MM.1S (cell line): Measurements from ENCODE around the gene TSSK6.

Experiments used
- EZH2 ChIP-seq: fragments of 300-600 bp; sonication (generic); optimal IDR thresholded peaks from 2 replicates; pipeline ENCODE3; 2017; ENCODE audit warnings: low read depth, mild to moderate bottlenecking, antibody characterized with exemption, low read length, mixed read lengths
- TF ChIP-seq, protein P1 (sequence below): fragments of 300-600 bp; sonication (generic); IDR thresholded peaks from 2 replicates; pipeline ENCODE4 v1.5.1; 2016; ENCODE audit warnings: antibody characterized with exemption, low read length, mixed read lengths

DNA sequence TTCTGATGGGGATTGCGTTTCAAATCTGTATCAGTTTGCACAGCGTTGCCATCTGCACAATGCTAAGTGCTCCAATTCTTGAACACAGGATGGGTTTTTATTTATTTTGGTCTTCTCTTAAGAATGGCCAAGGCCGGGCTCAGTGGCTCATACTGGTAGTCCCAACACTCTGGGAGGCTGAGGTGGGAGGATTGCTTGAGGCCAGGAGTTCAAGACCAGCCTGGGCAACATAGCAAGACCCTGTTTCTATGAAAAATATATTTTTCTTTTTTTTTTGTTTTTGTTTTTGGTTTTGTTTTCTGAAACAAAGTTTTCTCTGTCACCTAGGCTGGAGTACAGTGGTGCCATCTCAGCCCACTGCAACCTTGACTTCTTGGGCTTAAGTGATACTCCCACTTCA is 7.8 kb upstream of the TSSK6 start:
- TF ChIP-seq, protein P1, sequence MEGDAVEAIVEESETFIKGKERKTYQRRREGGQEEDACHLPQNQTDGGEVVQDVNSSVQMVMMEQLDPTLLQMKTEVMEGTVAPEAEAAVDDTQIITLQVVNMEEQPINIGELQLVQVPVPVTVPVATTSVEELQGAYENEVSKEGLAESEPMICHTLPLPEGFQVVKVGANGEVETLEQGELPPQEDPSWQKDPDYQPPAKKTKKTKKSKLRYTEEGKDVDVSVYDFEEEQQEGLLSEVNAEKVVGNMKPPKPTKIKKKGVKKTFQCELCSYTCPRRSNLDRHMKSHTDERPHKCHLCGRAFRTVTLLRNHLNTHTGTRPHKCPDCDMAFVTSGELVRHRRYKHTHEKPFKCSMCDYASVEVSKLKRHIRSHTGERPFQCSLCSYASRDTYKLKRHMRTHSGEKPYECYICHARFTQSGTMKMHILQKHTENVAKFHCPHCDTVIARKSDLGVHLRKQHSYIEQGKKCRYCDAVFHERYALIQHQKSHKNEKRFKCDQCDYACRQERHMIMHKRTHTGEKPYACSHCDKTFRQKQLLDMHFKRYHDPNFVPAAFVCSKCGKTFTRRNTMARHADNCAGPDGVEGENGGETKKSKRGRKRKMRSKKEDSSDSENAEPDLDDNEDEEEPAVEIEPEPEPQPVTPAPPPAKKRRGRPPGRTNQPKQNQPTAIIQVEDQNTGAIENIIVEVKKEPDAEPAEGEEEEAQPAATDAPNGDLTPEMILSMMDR: no peak
- no peak for TF ChIP-seq EZH2
